Measurements from ENCODE around the gene MAMLD1.

The MAMLD1 gene

DNA sequence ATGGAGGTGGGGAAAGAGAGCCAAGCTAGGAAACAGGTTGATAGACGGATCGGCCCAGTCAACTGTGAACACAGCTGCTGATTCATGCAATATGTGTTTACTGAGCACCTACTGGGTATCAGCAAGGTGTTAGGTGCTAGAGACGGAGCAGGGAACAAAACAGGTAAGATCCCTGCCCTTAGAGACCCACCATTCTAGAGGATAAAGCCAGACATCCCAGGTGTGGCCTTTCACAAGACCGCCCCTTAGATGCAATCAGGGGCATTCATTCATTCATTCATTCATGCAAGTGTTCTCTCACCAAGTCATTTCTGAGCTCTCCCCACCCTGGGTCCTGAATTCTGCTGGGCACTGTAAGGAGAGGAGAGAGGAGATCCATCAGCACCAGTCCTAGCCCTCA is 185.1 kb downstream of the MAMLD1 start:
- Histone ChIP-seq H2BK120ac (ENCODE audit: low read depth, low read length) (no peak overlapping the region), H3K56ac (ENCODE audit: low read length) (peak overlapping the region; percentile 86), H3K79me1 (ENCODE audit: low read length) (no peaks in the 10 kb centered on the region), H4K5ac (ENCODE audit: low read length) (no peak overlapping the region), H2AK5ac (ENCODE audit: low read length) (no peak overlapping the region), H3K36me3 (ENCODE audit: control insufficient read depth, insufficient read depth, low read length) (no peaks in the 10 kb centered on the region), H2BK15ac (replicated peaks; ENCODE audit: low read depth) (no peak overlapping the region), H2BK5ac (ENCODE audit: low read length) (no peak overlapping the region), H3K23ac (ENCODE audit: low read length) (no peak overlapping the region), H3K4ac (ENCODE audit: low read depth, low read length) (no peak overlapping the region), H3K18ac (ENCODE audit: low read length) (no peak overlapping the region), H3K27ac (ENCODE audit: low read depth, low read length) (no peak overlapping the region), H4K8ac (ENCODE audit: low read depth, low read length) (no peak overlapping the region), H3K27me3 (ENCODE audit: insufficient read depth, low read length, poor library complexity) (no peaks in the 10 kb centered on the region), H3K9ac (ENCODE audit: low read length) (peak overlapping the region; percentile 59), H3K4me1 (ENCODE audit: control insufficient read depth, low read depth, low read length) (no peaks in the 10 kb centered on the region), H3K4me3 (ENCODE audit: low read length) (no peak overlapping the region), H3K4me2 (ENCODE audit: low read length) (no peak overlapping the region), H3K79me2 (ENCODE audit: control insufficient read depth, insufficient read depth, low read length) (no peaks in the 10 kb centered on the region)
- no peak for DNase-seq
- WGBS (ENCODE audit: extremely low coverage, insufficient coverage, low lambda C conversion rate), result no CpG with 5 or more reads among the region's 4 CpGs

DNA sequence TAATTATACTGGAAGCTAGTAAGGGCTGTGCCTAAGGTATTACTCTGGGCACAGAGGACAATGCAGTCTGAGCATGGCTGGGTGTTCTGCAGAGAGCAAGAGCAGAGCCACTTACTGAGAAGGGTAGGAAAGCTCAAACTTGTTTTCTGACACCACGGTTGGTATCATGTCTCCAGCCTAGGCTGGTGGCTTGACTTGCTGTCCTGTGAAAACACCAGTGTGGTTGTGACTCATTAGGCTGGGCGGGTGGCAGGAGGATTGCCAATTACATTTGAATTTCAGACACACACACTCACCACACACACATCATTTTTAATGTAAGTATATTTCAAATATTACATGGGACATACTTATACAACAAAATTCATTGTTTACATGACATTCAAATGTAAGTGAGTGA is 185.6 kb downstream of the MAMLD1 start:
- Histone ChIP-seq H3K4ac (ENCODE audit: low read depth, low read length) (no peak overlapping the region), H3K79me2 (ENCODE audit: control insufficient read depth, insufficient read depth, low read length) (no peaks in the 10 kb centered on the region), H2BK5ac (ENCODE audit: low read length) (no peak overlapping the region), H3K23ac (ENCODE audit: low read length) (no peak overlapping the region), H3K18ac (ENCODE audit: low read length) (no peak overlapping the region), H3K9ac (ENCODE audit: low read length) (no peak overlapping the region), H4K5ac (ENCODE audit: low read length) (no peak overlapping the region), H4K8ac (ENCODE audit: low read depth, low read length) (no peak overlapping the region), H3K56ac (ENCODE audit: low read length) (no peak overlapping the region), H3K4me3 (ENCODE audit: low read length) (no peak overlapping the region), H3K4me1 (ENCODE audit: control insufficient read depth, low read depth, low read length) (no peaks in the 10 kb centered on the region), H3K4me2 (ENCODE audit: low read length) (no peak overlapping the region), H2AK5ac (ENCODE audit: low read length) (no peak overlapping the region), H3K36me3 (ENCODE audit: control insufficient read depth, insufficient read depth, low read length) (no peaks in the 10 kb centered on the region), H2BK120ac (ENCODE audit: low read depth, low read length) (no peak overlapping the region), H2BK15ac (replicated peaks; ENCODE audit: low read depth) (no peak overlapping the region), H3K27me3 (ENCODE audit: insufficient read depth, low read length, poor library complexity) (no peaks in the 10 kb centered on the region), H3K27ac (ENCODE audit: low read depth, low read length) (no peak overlapping the region), H3K79me1 (ENCODE audit: low read length) (no peaks in the 10 kb centered on the region)
- no peak for DNase-seq
- no CpG with 5 or more reads among the region's 2 CpGs for WGBS (ENCODE audit: extremely low coverage, insufficient coverage, low lambda C conversion rate)

DNA sequence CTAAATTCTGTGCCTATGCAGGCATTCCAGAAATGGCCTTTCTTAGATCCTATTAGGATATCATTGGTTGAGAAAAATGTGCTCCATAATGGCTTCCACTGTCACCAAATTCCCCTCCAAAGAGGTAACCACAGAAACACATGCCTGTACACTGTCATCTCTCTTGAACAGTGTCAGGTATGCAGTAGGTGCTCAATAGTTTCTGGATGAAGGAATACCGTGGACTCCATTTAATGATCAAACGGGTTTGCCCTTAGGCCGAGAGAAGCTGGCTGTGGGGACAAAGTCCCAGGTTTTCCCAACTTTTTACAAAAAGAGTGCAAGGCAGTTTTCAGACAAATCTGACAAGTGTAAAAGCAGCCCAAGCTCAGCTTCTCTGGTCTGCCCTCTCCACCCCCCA is 188.8 kb downstream of the MAMLD1 start:
- H2BK120ac ChIP-seq (ENCODE audit: low read depth, low read length), result no peak overlapping the region
- H3K4ac ChIP-seq (ENCODE audit: low read depth, low read length), result no peak overlapping the region
- H3K4me2 ChIP-seq (ENCODE audit: low read length), result no peak overlapping the region
- WGBS (ENCODE audit: extremely low coverage, insufficient coverage, low lambda C conversion rate), result no CpG with 5 or more reads among the region's 3 CpGs
- no peak overlapping the region for H3K4me3 ChIP-seq (ENCODE audit: low read length)
- H4K5ac ChIP-seq (ENCODE audit: low read length), result no peak overlapping the region
- H3K18ac ChIP-seq (ENCODE audit: low read length), result no peak overlapping the region
- H2AK5ac ChIP-seq (ENCODE audit: low read length), result no peak overlapping the region
- no peaks in the 10 kb centered on the region for H3K79me2 ChIP-seq (ENCODE audit: control insufficient read depth, insufficient read depth, low read length)
- no peak overlapping the region for H3K9ac ChIP-seq (ENCODE audit: low read length)
- H4K8ac ChIP-seq (ENCODE audit: low read depth, low read length), result no peak overlapping the region
- H3K27ac ChIP-seq (ENCODE audit: low read depth, low read length), result no peak overlapping the region
- no peaks in the 10 kb centered on the region for H3K27me3 ChIP-seq (ENCODE audit: insufficient read depth, low read length, poor library complexity)
- no peak overlapping the region for H3K56ac ChIP-seq (ENCODE audit: low read length)
- no peak overlapping the region for H2BK5ac ChIP-seq (ENCODE audit: low read length)
- no peaks in the 10 kb centered on the region for H3K36me3 ChIP-seq (ENCODE audit: control insufficient read depth, insufficient read depth, low read length)
- DNase-seq, result no peak
- H2BK15ac ChIP-seq (replicated peaks; ENCODE audit: low read depth), result no peak overlapping the region
- no peaks in the 10 kb centered on the region for H3K4me1 ChIP-seq (ENCODE audit: control insufficient read depth, low read depth, low read length)
- no peaks in the 10 kb centered on the region for H3K79me1 ChIP-seq (ENCODE audit: low read length)
- no peak overlapping the region for H3K23ac ChIP-seq (ENCODE audit: low read length)

DNA sequence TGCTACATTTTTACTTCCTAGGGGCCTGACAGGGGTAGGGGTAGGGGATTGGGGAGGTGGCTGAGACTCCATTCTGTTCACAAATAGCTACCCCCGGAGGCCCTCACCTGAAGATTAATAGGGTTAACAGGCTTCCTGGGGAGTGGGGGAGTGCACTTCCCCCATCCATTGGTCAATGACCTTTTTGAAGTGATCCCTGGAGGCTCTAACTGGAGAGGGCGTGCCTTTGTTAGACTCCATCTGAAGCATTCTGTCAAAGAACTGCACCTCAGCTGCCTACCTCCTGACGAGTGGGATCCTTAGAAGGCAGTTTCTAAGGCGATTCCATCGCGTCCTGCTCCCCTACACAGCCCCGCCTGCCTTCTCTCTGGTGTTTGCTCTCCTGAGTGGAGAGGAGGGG is 195.3 kb downstream of the MAMLD1 start:
- no peak for DNase-seq
- Histone ChIP-seq H3K79me2 (ENCODE audit: control insufficient read depth, insufficient read depth, low read length) (no peaks in the 10 kb centered on the region), H3K56ac (ENCODE audit: low read length) (peak overlapping the region; percentile 15), H3K79me1 (ENCODE audit: low read length) (no peaks in the 10 kb centered on the region), H3K27me3 (ENCODE audit: insufficient read depth, low read length, poor library complexity) (no peaks in the 10 kb centered on the region), H2AK5ac (ENCODE audit: low read length) (no peak overlapping the region), H2BK15ac (replicated peaks; ENCODE audit: low read depth) (no peak overlapping the region), H3K4me1 (ENCODE audit: control insufficient read depth, low read depth, low read length) (no peaks in the 10 kb centered on the region), H3K27ac (ENCODE audit: low read depth, low read length) (no peak overlapping the region), H4K5ac (ENCODE audit: low read length) (no peak overlapping the region), H3K36me3 (ENCODE audit: control insufficient read depth, insufficient read depth, low read length) (no peaks in the 10 kb centered on the region), H2BK120ac (ENCODE audit: low read depth, low read length) (no peak overlapping the region), H4K8ac (ENCODE audit: low read depth, low read length) (no peak overlapping the region), H3K4me3 (ENCODE audit: low read length) (no peak overlapping the region), H3K18ac (ENCODE audit: low read length) (no peak overlapping the region), H3K9ac (ENCODE audit: low read length) (no peak overlapping the region), H3K23ac (ENCODE audit: low read length) (no peak overlapping the region), H2BK5ac (ENCODE audit: low read length) (no peak overlapping the region), H3K4ac (ENCODE audit: low read depth, low read length) (no peak overlapping the region), H3K4me2 (ENCODE audit: low read length) (no peak overlapping the region)
- no CpG with 5 or more reads among the region's 7 CpGs for WGBS (ENCODE audit: extremely low coverage, insufficient coverage, low lambda C conversion rate)

Data from mesendoderm (in vitro differentiated cells).